HG02623 (cell line): Measurements from ENCODE around the gene EIPR1.

Experiments used
- ATAC-seq: cut with Tn5 transposase; IDR thresholded peaks from one replicate; pipeline ENCODE4 v1.9.1; 2021; ENCODE audit warnings: moderate library complexity; ENCODE audit not compliant: unreplicated experiment

The EIPR1 gene

DNA sequence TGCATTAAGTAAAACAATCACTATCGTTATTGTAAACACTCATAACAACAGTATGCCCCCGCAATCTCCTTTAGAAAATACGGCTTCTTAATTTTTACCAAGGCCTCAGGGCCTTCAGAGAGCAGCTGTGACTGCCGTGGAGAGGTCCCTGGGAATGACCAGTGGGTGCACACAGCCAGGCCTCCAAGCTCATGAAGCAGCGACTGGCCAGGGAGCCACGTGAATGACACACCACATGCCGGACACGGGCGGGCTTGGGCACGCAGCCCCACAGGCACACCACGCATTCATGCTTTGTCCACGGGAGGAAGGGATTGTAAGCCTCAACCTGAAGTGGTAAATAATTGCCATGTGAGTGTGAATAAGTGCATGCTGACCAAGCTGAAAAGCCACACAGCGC, 121.0 kb downstream of the EIPR1 start:
- no peak for ATAC-seq

- no peak for ATAC-seq
These were observed 121.5 kb downstream of the EIPR1 start for GRCh38 chr2:3256157-3256556.

DNA sequence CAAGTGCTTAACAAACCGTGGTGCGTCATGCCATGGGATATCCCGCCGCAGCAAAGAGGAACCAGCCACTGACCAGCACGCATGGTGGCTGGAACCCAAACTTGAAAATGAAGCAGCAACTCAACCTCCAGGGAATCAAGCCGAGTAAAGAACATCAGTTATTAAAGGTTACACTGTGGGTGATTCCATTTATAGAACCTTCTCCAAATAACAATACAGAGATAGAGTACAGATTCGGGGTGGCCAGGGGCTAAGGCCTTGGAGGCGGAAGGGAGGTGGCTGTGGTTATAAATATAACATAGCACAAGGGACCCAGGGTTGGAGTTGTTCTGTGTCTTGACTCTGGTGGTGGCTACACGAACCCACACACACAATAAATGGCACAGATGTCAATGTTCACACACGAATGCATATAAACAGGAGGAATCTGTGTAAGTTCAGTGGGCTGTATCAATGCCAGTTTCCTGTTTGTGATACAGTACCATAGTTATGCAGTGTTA, 123.1 kb downstream of the EIPR1 start:
- ATAC-seq: peak; percentile 69

GRCh38 chr2:3253913-3254441, 123.6 kb downstream of the EIPR1 start:
- no peak for ATAC-seq

- no peak for ATAC-seq
These were observed 125.7 kb downstream of the EIPR1 start for GRCh38 chr2:3251946-3252345.

- no peak for ATAC-seq
These were observed 128.1 kb downstream of the EIPR1 start for GRCh38 chr2:3249476-3249962.

DNA sequence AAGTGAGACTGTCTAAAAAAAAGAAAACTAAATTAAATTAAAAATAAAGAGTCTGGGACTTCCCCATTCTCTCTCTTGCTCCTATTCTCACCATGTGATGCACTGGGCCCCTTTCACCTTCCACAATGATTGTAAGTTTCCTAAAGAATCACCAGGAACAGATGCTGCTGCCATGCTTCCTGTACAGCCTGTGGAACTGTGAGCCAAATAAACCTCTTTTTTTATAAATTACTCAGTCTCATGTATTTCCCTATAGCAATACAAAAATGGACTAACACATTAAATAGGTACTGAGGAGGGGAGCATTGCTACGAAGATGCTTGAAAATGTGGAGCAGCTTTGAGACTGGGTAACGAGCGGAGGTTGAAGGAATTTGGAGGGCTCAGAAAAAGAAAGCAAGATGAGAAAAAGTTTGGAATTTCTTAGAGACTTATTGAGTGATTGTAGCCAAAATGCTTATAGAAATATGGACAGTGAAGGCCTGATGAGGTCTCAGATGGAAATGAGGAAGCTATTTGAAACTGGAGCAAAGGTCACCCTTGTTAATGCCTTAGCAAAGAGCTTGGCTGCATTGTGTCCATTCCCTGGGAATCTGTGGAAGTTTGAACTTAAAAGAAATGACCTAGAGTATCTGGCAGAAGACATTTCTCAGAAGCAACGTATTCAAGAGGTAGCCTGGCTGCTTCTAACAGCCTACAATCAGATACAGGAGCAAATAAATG, 128.7 kb downstream of the EIPR1 start:
- ATAC-seq: no peak

- no peak for ATAC-seq
These were observed 130.5 kb downstream of the EIPR1 start for GRCh38 chr2:3246928-3247714.

GRCh38 chr2:3246406-3246805, 131.2 kb downstream of the EIPR1 start:
- ATAC-seq: no peak

DNA sequence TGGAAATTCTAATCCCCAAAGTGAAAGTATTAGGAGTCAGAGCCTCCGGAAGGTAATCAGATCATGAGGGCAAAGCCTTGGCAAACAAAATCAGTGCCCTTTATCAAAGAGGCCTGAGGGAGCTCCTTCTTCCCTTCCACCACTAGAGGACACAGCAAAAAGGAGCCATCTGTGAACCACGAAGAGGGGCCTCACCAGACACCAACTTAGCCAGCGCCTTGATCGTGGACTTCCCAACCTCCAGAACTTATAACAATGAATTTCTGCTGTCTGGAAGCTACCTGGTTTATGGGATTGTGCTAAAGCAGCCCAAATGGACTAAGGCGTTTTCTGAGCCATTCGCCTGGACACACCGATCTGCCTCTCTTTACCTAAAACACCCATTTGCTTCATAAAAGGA, 133.1 kb downstream of the EIPR1 start:
- no peak for ATAC-seq

GRCh38 chr2:3243804-3244203, 133.8 kb downstream of the EIPR1 start:
- ATAC-seq: no peak

DNA sequence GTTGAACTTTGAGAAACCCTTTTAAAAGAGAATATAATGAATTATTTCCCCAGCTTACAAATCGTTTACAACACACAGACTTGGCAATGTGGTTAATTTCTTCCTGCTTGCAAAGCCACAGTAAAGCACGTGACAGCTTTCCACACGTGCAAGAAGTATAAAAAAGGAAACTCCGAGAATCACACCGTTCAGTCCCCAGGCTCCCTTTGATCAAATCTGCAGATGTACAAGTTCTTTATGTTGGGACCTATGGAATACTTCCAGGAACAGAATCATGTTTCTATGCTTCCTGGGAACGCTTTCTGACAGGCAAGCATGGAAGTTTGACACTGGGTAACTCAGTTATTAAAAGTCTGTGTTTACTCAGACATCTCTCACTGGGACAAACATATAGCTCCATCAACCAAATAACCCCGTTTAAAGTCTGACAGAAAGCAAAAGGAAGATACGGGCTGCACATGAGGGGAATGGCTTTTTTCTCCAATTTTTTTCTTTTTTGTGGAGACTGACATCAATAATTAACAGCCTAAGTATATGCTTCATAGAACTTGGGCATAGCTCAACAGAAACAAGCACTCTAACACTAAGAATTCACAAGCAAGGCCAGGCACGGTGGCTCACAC, 134.8 kb downstream of the EIPR1 start:
- peak; percentile 77 for ATAC-seq

DNA sequence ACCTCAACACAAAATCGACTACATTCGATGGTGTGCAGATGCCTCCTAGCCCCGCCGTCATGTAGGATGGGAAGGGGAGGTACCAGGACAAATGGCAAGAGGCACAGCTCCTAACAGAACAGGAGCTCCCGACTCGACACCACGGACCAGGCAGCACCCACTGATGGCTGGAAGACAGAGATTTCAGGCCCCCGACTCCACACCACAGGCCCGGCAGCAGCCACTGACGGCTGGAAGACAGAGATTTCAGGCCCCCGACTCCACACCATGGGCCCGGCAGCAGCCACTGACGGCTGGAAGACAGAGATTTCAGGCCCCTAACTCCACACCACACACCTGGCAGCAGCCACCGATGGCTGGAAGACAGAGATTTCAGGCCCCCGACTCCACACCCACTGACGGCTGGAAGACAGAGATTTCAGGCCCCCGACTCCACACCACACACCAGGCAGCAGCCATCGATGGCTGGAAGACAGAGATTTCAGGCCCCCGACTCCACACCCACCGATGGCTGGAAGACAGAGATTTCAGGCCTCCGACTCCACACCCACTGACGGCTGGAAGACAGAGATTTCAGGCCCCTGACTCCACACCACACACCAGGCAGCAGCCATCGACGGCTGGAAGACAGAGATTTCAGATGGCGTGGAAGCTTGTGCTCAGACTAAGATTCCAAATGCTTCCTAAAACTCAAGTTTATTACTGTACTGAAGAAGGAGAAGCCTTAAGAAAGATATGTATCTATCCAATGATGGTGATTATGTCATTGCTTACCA, 135.5 kb downstream of the EIPR1 start:
- peak; percentile 6 for ATAC-seq

DNA sequence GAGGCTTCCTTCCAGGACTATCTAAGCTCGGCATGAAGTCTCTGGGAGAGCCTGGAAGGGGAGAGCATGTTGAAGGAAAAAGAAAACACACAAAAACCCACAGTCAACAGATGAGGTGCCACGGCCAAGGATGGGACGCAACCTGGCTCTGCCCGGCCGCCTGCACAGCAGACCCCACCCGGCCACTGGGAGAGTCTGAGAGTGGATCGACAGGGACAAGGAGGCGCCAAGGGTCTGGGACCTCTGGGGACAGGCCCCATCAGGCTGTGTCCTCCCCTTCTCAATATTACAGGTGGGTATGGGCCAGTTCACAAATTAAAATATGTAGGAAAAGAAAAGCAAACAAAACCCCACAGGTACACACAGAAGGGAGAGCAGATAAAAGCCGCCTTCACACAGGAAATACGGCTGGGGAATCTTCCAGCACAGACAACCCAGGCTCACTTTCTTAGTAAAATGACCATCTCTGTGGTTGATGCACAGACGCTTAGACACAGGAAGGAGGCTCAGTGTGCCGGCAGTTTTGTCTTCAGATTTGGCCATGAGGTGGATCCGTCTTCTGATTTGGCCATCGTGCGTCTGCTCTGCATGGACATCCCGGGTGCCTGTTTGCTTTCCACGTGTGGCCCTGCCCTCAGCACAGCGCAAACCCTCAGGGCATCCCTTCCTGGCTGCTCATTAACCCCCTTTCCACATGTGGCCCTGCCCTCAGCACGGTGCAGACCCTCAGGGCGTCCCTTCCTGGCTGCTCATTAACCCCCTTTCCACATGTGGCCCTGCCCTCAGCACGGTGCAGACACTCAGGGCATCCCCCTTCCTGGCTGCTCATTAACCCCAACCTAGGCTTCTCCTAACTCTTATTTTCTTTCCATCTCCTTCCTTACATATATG, 138.4 kb downstream of the EIPR1 start:
- peak; percentile 44 for ATAC-seq

DNA sequence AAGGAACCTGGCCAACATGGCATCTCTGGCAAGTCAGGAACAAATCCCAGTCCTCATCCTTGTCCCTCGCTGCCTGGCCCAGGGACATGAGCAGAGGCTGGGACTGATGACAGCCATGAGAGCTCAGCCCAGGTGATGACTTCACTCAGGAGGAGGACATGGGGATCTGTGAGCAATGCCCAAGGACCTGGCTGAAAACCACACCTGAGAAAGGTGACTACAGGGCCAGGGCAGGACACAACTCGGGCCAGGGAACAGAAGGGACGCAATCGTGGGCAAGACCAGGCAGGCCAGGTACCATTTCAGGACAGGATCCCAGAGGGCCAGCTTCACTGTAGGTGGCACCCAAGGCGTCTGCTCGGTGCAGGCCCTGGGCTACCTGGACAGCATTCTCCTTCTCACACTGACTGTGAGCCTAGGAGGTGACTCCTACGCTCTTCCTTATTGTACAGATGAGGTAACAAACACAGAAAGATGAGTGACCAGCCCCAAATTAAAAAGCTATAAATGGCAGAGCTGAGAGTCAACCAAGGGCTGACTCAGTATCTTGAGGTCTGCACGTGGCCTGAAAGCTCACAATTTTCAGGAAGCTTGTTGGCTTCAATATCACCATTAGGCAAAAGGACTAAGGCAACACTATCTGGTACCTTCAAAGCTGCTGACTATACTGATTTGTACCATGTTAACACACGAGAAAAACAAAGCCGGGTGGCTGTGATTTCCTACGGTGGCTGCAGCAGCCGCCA, 141.1 kb downstream of the EIPR1 start:
- ATAC-seq: no peak

DNA sequence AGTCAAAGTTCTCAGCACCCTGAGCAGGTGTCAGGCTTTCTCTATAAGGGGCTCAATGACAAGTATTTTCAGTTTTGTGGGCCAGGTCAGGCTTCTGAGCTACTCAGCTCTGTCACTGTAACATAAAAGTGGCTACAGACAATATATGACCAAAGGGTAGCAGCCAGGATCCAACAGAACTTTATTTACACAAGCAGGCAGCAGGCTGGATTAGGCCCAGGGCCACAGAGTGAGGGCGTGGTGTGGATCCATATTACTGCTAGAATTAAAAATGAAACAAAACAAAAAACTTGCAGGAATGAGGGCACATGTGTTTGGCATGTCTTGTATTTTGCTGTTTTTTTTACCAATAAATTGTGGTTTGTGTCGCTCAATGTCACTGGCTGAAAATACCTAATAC, 143.7 kb downstream of the EIPR1 start:
- ATAC-seq: no peak

DNA sequence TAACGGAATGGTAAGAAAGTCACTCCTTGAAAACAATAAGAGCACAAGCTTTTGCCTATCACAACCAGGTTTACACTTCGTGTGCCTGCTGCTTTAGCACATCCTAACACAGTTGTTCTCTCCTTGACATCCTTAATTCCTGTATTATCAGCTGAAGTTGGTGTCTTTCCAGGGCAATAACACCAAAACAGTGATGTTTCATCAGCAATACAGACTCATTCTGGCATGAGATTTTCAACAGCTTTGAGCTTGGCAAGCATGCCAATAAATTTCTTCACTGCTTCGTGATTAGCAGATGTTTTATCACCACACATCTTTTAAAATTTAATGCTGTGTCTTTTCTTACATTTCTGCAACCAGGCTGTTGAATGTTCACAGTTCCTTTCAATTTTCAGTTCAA, 148.4 kb downstream of the EIPR1 start:
- no peak for ATAC-seq

DNA sequence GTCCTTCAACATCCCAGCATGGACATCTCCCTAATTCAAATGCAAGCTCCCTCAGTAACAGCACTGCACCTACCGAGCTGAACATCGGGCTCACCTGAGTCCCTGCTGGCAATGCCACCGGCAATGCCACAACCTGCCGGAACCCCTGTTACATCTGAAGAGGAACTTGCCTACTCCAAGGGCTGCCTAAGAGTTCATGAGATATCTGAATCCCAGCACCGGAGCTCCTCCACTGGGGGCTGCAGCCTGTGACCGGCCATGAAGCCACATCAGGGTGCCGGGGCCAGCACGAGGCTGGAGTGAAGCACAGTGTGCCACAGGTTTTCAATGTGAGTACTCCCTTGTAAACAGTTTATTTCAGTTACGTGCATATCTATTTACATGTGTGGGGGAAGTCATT, 152.9 kb downstream of the EIPR1 start:
- no peak for ATAC-seq
